H1 (cell line): Measurements from ENCODE around the gene DGKH. TPM values are rescaled to one million over a fixed set of nuclear protein-coding genes. Genes with fewer than 3 reads are reported as not detected.

Experiments used
- CTCF ChIA-PET: fragments of 300-600 bp; sonication (Branson Sonifier 250); formaldehyde crosslinking; loops from one replicate; lab custom pipeline; 2021; ENCODE audit not compliant: partially characterized antibody; lab: Charles Lee
- POLR2A ChIA-PET: fragments of 300-600 bp; sonication (Branson Sonifier 250); formaldehyde crosslinking; loops from one replicate; lab custom pipeline; 2021; ENCODE audit warnings: inconsistent platforms; ENCODE audit not compliant: partially characterized antibody; lab: Charles Lee
- DNase-seq, 2 experiments: peaks; one replicate each; pipeline versions ENCODE4 v3.0.0 to v3.0.0-alpha.2; 2010 to 2022; ENCODE audit warnings: low spot score in 2 of 2, low read depth in 1 of 2, mixed read lengths in 1 of 2
- FAIRE-seq: peaks from 2 replicates; lab custom pipeline; 2011; peaks lifted over from hg19 to GRCh38; lab: Jason Lieb, UNC
- H2AFZ ChIP-seq: 2 replicates; pipeline ENCODE4 v1.8.1; 2012; ENCODE audit warnings: low read length, inconsistent platforms
- H2AK5ac ChIP-seq: 2 replicates; pipeline ENCODE4 v1.6.1; 2013; ENCODE audit warnings: low read depth, low read length
- H2BK120ac ChIP-seq: replicated peaks from 2 replicates; pipeline ENCODE3; 2013; ENCODE audit warnings: low read depth, low read length, inconsistent platforms
- H2BK12ac ChIP-seq: 2 replicates; pipeline ENCODE4 v1.6.1; 2013; ENCODE audit warnings: low read depth, low read length
- H2BK15ac ChIP-seq: 2 replicates; pipeline ENCODE4 v1.6.1; 2013; ENCODE audit warnings: low read length
- H2BK20ac ChIP-seq: 2 replicates; pipeline ENCODE4 v1.6.1; 2013; ENCODE audit warnings: low read length
- H2BK5ac ChIP-seq: 2 replicates; pipeline ENCODE4 v1.6.1; 2013; ENCODE audit warnings: low read depth, low read length
- H3K14ac ChIP-seq: 2 replicates; pipeline ENCODE4 v1.6.1; 2013; ENCODE audit warnings: inconsistent platforms; ENCODE audit not compliant: insufficient read length
- H3K18ac ChIP-seq: 2 replicates; pipeline ENCODE4 v1.6.1; 2013; ENCODE audit warnings: low read length; ENCODE audit errors: extremely low read depth
- H3K23ac ChIP-seq: 2 replicates; pipeline ENCODE4 v1.6.1; 2013; ENCODE audit warnings: inconsistent platforms; ENCODE audit not compliant: insufficient read length
- H3K23me2 ChIP-seq: 2 replicates; pipeline ENCODE4 v1.6.1; 2013; ENCODE audit warnings: low read depth, low read length
- H3K27ac ChIP-seq: 2 replicates; pipeline ENCODE4 v1.6.1; 2011; ENCODE audit warnings: low read depth, low read length, inconsistent platforms
- H3K27me3 ChIP-seq, 4 experiments: replicated peaks in 1 of 4; 1 replicate in 1 of 4; 2 replicates in 3 of 4; pipeline versions ENCODE4 v1.6.1 to v1.8.1; 2011 to 2013; ENCODE audit warnings: low read length in 3 of 4, mild to moderate bottlenecking in 3 of 4, inconsistent platforms in 2 of 4, mixed read lengths in 2 of 4, moderate library complexity in 1 of 4; ENCODE audit not compliant: control insufficient read depth in 3 of 4, insufficient read depth in 3 of 4; ENCODE audit errors: extremely low read depth in 1 of 4
- H3K36me3 ChIP-seq, 4 experiments: 2 replicates each; pipeline versions ENCODE4 v1.6.1 to v1.8.1; 2011 to 2013; ENCODE audit warnings: mild to moderate bottlenecking in 4 of 4, low read length in 3 of 4, moderate library complexity in 2 of 4, control low read depth in 1 of 4, inconsistent platforms in 1 of 4; ENCODE audit not compliant: insufficient read depth in 4 of 4, control insufficient read depth in 2 of 4
- H3K4ac ChIP-seq: replicated peaks from 2 replicates; pipeline ENCODE3; 2013; ENCODE audit warnings: low read length, low read depth, mixed read lengths, inconsistent platforms; ENCODE audit not compliant: insufficient read length
- H3K4me1 ChIP-seq, 4 experiments: replicated peaks in 1 of 4; 1 replicate in 1 of 4; 2 replicates in 3 of 4; pipeline versions ENCODE4 v1.6.1 to v1.8.1; 2011 to 2013; ENCODE audit warnings: low read length in 3 of 4, inconsistent platforms in 2 of 4, mixed read lengths in 1 of 4; ENCODE audit not compliant: insufficient read depth in 4 of 4, control insufficient read depth in 3 of 4
- H3K4me2 ChIP-seq, 2 experiments: 2 replicates each; pipeline versions ENCODE4 v1.6.1 to v1.8.1; 2011 to 2013; ENCODE audit warnings: low read depth in 2 of 2, low read length in 2 of 2, control low read depth in 1 of 2, inconsistent platforms in 1 of 2, mild to moderate bottlenecking in 1 of 2; ENCODE audit not compliant: insufficient read depth in 1 of 2
- H3K4me3 ChIP-seq, 4 experiments: fragments of 200-600, 300-600 bp in 1 of 4; sonication (generic), shearing (Covaris generic), sonication (Bioruptor Twin) in 1 of 4; 2 replicates each; pipeline versions ENCODE4 v1.5.1 to v1.8.1; 2011 to 2016; ENCODE audit warnings: low read length in 4 of 4, low read depth in 3 of 4, control low read depth in 2 of 4, inconsistent platforms in 2 of 4, mild to moderate bottlenecking in 2 of 4, mixed read lengths in 1 of 4, moderate library complexity in 1 of 4; ENCODE audit not compliant: insufficient read depth in 2 of 4; ENCODE audit errors: extremely low read depth in 1 of 4
- H3K56ac ChIP-seq: replicated peaks from 2 replicates; pipeline ENCODE3; 2013; ENCODE audit warnings: low read depth, mild to moderate bottlenecking, mixed read lengths, low read length, inconsistent platforms; ENCODE audit not compliant: insufficient read length
- H3K79me1 ChIP-seq: 2 replicates; pipeline ENCODE4 v1.6.1; 2013; ENCODE audit warnings: low read depth, low read length, control low read depth
- H3K79me2 ChIP-seq, 2 experiments: 2 replicates each; pipeline versions ENCODE4 v1.6.1 to v1.8.1; 2012 to 2013; ENCODE audit warnings: low read length in 2 of 2, mild to moderate bottlenecking in 2 of 2, inconsistent platforms in 1 of 2; ENCODE audit not compliant: insufficient read depth in 2 of 2, control insufficient read depth in 1 of 2
- H3K9ac ChIP-seq, 4 experiments: replicated peaks in 1 of 4; 1 replicate in 1 of 4; 2 replicates in 3 of 4; pipeline versions ENCODE4 v1.6.1 to v1.8.1; 2011 to 2013; ENCODE audit warnings: low read depth in 3 of 4, low read length in 3 of 4, control low read depth in 2 of 4, mild to moderate bottlenecking in 2 of 4, moderate library complexity in 2 of 4, inconsistent platforms in 1 of 4; ENCODE audit errors: extremely low read depth in 1 of 4
- H3K9me3 ChIP-seq, 2 experiments: 2 replicates each; pipeline versions ENCODE4 v1.6.1 to v1.8.1; 2012 to 2013; ENCODE audit warnings: mild to moderate bottlenecking in 2 of 2, moderate library complexity in 2 of 2, control low read depth in 1 of 2, inconsistent platforms in 1 of 2, low read depth in 1 of 2, low read length in 1 of 2, mixed read lengths in 1 of 2; ENCODE audit not compliant: insufficient read depth in 2 of 2
- H4K20me1 ChIP-seq, 2 experiments: replicated peaks in 1 of 2; 2 replicates each; pipeline versions ENCODE3 to v1.8.1; 2011 to 2013; ENCODE audit warnings: inconsistent platforms in 2 of 2, low read length in 2 of 2, mild to moderate bottlenecking in 1 of 2; ENCODE audit not compliant: insufficient read depth in 2 of 2, control insufficient read depth in 1 of 2
- H4K5ac ChIP-seq: 2 replicates; pipeline ENCODE4 v1.6.1; 2013; ENCODE audit warnings: low read length, low read depth, mixed read lengths, inconsistent platforms; ENCODE audit not compliant: insufficient read length
- H4K8ac ChIP-seq: 2 replicates; pipeline ENCODE4 v1.8.0; 2013; ENCODE audit warnings: mild to moderate bottlenecking, moderate library complexity, low read length, inconsistent platforms; ENCODE audit not compliant: insufficient read depth; ENCODE audit errors: extremely low read depth
- H4K91ac ChIP-seq: replicated peaks from 2 replicates; pipeline ENCODE3; 2013; ENCODE audit warnings: low read length, mixed read lengths, inconsistent platforms; ENCODE audit not compliant: insufficient read length
- BACH1 ChIP-seq: IDR thresholded peaks from 2 replicates; pipeline ENCODE4 v1.6.1; 2012; ENCODE audit warnings: low read length, improper control_type of control experiment
- HDAC2 ChIP-seq, 2 experiments: fragments of 300-600 bp in 1 of 2; sonication (generic) in 1 of 2; IDR thresholded peaks; 2 replicates each; pipeline ENCODE4 v1.6.1; 2011 to 2012; ENCODE audit warnings: low read depth in 2 of 2, low read length in 2 of 2, mild to moderate bottlenecking in 2 of 2, moderate library complexity in 2 of 2, borderline replicate concordance in 1 of 2, inconsistent platforms in 1 of 2
- JUND ChIP-seq: IDR thresholded peaks from 2 replicates; pipeline ENCODE4 v1.6.1; 2011; ENCODE audit warnings: mild to moderate bottlenecking, improper control_type of control experiment, low read length
- KDM4A ChIP-seq: IDR thresholded peaks from one replicate; pipeline ENCODE4 v1.7.1; 2012; ENCODE audit warnings: low read depth, mild to moderate bottlenecking, moderate library complexity, low read length, inconsistent platforms; ENCODE audit not compliant: severe bottlenecking
- MAFK ChIP-seq: IDR thresholded peaks from 2 replicates; pipeline ENCODE4 v1.6.1; 2012; ENCODE audit warnings: low read depth, mild to moderate bottlenecking, improper control_type of control experiment, low read length
- RAD21 ChIP-seq, 2 experiments: IDR thresholded peaks in 1 of 2; conservative IDR thresholded peaks in 1 of 2; 2 replicates each; pipeline ENCODE4 v1.6.1; 2011; ENCODE audit warnings: low read depth in 2 of 2, low read length in 2 of 2, improper control_type of control experiment in 1 of 2, inconsistent platforms in 1 of 2, mild to moderate bottlenecking in 1 of 2, moderate library complexity in 1 of 2
- RXRA ChIP-seq: IDR thresholded peaks from 2 replicates; pipeline ENCODE4 v1.6.1; 2011; ENCODE audit warnings: low read depth, mild to moderate bottlenecking, low read length, moderate library complexity; ENCODE audit not compliant: insufficient read depth
- SUZ12 ChIP-seq: fragments of 200-600 bp; sonication (generic); IDR thresholded peaks from 2 replicates; pipeline ENCODE4 v1.6.1; 2012; ENCODE audit warnings: mild to moderate bottlenecking, inconsistent platforms, low read length, moderate library complexity, mixed read lengths
- WGBS, 2 experiments: shearing (Covaris generic) in 1 of 2; methylation state at CpG; one replicate each; pipeline versions ENCODE4 v1.1.6 to v1.1.7; 2013 to 2015; ENCODE audit warnings: low lambda C conversion rate in 2 of 2, mixed read lengths in 2 of 2, inconsistent platforms in 1 of 2, low coverage in 1 of 2, missing lambda C conversion rate in 1 of 2; ENCODE audit not compliant: insufficient replicate concordance in 2 of 2, insufficient coverage in 1 of 2, insufficient read length in 1 of 2; ENCODE audit errors: extremely low coverage in 1 of 2, missing lambda C conversion rate in 1 of 2; 5-methylcytosine and 5-hydroxymethylcytosine counted together
- polyA plus RNA-seq, 7 experiments: library from polyadenylated mRNA; depleted of rRNA in 3 of 7; stranded (reverse) in 5 of 7; unstranded in 2 of 7; fragments of >200 nt in 5 of 7; fragments of 200-250 nt in 2 of 7; gene quantifications; 1 replicate in 5 of 7; 2 replicates in 1 of 7; 4 replicates in 1 of 7; pipeline versions ENCODE4 v1.2.1 to v1.2.3, GENCODE V29; 2011 to 2013; ENCODE audit warnings: missing spikeins in 2 of 7, mixed read lengths in 2 of 7
- total RNA-seq: library from RNA; stranded (reverse); fragmentation: NEBNext Ultra II Directional; extraction: Animal tissue kit (Norgen Biotek cat#: 25700); gene quantifications from 2 replicates; pipeline ENCODE4 v1.2.1, GENCODE V29; 2021
- TF ChIP-seq, protein P1 (sequence below), 3 experiments: IDR thresholded peaks; 1 replicate in 2 of 3; 2 replicates in 1 of 3; pipeline versions ENCODE4 v1.5.1 to v1.6.1; 2011; ENCODE audit warnings: low read length in 3 of 3, mild to moderate bottlenecking in 3 of 3, inconsistent platforms in 2 of 3, low read depth in 1 of 3, moderate library complexity in 1 of 3; ENCODE audit not compliant: insufficient read depth in 1 of 3; ENCODE audit errors: control extremely low read depth in 1 of 3

The DGKH gene
- total and polyA plus RNA-seq, 2 of the 8 experiments (the other 6 are each of a cell fraction or from before 2014, with no cell fraction given): 2.1 to 7.9 TPM

- H3K27ac ChIP-seq: no peak overlapping the region
- H3K27me3 ChIP-seq: no peaks in the 10 kb centered on the region
- no peak overlapping the region for H3K23ac ChIP-seq
- no peak overlapping the region for H4K8ac ChIP-seq
- H3K9me3 ChIP-seq: no peaks in the 10 kb centered on the region
- no peak overlapping the region for H4K91ac ChIP-seq
- WGBS, 2 experiments: 94% methylated on average over 2 of the region's 2 CpGs; no CpG with 5 or more reads in 1 of the 2 experiments
- no peaks in the 10 kb centered on the region for H3K79me2 ChIP-seq
- FAIRE-seq (no peak), DNase-seq (no peak)
- H2BK5ac ChIP-seq: no peak overlapping the region
- H3K23me2 ChIP-seq: no peaks in the 10 kb centered on the region; the same call in 1 of the 2 replicates
- no peak overlapping the region for H3K9ac ChIP-seq
- H2AFZ ChIP-seq: no peak overlapping the region
- H4K20me1 ChIP-seq: no peaks in the 10 kb centered on the region
- H3K18ac ChIP-seq: no peak overlapping the region
- H2BK20ac ChIP-seq: no peak overlapping the region
- H2BK12ac ChIP-seq: no peak overlapping the region
- no peak overlapping the region for H3K4me2 ChIP-seq
- no peak overlapping the region for H2BK15ac ChIP-seq
- POLR2A ChIA-PET: no interaction called here
- peaks cover 0 to 2% (median 0%) of the 10 kb centered on the region in 4 experiments; a peak in 1 of 8 replicates for H3K36me3 ChIP-seq
- no peak overlapping the region for H3K56ac ChIP-seq
- no peak overlapping the region for H3K4me3 ChIP-seq
- H2AK5ac ChIP-seq: no peak overlapping the region
- no peaks in the 10 kb centered on the region; the same call in 1 of the 2 replicates for H3K79me1 ChIP-seq
- no peak overlapping the region for H2BK120ac ChIP-seq
- no peaks in the 10 kb centered on the region for H3K4me1 ChIP-seq
- H3K4ac ChIP-seq: no peak overlapping the region
- CTCF ChIA-PET: interaction anchor here (0.8 to 1.4 kb wide), 2 partner anchors 12 to 52 kb away, joined by 3 to 4 read pairs; no protein-coding TSS in a partner anchor
- no peak overlapping the region for H3K14ac ChIP-seq
- no peak overlapping the region for H4K5ac ChIP-seq
- no peak for TF ChIP-seq SUZ12
- TF ChIP-seq RXRA: no peak
- no peak for TF ChIP-seq HDAC2 (IDR thresholded peaks at IDR 0.05; ENCODE audit: borderline replicate concordance in 1 of 2, low read depth in 2 of 2, low read length in 2 of 2)
- TF ChIP-seq JUND: no peak
- TF ChIP-seq RAD21 (IDR thresholded peaks at IDR 0.05 in 1 of 2, conservative IDR thresholded peaks at IDR 0.05 in 1 of 2; ENCODE audit: low read depth in 2 of 2, low read length in 2 of 2): no peak
- TF ChIP-seq, protein P1, sequence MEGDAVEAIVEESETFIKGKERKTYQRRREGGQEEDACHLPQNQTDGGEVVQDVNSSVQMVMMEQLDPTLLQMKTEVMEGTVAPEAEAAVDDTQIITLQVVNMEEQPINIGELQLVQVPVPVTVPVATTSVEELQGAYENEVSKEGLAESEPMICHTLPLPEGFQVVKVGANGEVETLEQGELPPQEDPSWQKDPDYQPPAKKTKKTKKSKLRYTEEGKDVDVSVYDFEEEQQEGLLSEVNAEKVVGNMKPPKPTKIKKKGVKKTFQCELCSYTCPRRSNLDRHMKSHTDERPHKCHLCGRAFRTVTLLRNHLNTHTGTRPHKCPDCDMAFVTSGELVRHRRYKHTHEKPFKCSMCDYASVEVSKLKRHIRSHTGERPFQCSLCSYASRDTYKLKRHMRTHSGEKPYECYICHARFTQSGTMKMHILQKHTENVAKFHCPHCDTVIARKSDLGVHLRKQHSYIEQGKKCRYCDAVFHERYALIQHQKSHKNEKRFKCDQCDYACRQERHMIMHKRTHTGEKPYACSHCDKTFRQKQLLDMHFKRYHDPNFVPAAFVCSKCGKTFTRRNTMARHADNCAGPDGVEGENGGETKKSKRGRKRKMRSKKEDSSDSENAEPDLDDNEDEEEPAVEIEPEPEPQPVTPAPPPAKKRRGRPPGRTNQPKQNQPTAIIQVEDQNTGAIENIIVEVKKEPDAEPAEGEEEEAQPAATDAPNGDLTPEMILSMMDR (IDR thresholded peaks at IDR 0.05; ENCODE audit: control extremely low read depth in 1 of 3, insufficient read depth in 1 of 3, low read depth in 1 of 3, low read length in 3 of 3): no peak
- no peak for TF ChIP-seq BACH1
- no peak for TF ChIP-seq KDM4A
- no peak for TF ChIP-seq MAFK
These were observed 9.6 kb downstream of the DGKH start for GRCh38 chr13:42057918-42058530.
